Measurements from ENCODE around the gene PAIP1. TPM values are rescaled to one million over a fixed set of nuclear protein-coding genes. Genes with fewer than 3 reads are reported as not detected.

Gene PAIP1
- total RNA-seq, 2 experiments from 2014 or later: 44.2 to 69.2 TPM

GRCh38 chr5:43604699-43605098 is 47.8 kb upstream of the PAIP1 start:
- Histone ChIP-seq H2AFZ (ENCODE audit: low read length) (no peak overlapping the region), H3K4me2 (ENCODE audit: low read length) (peak overlapping the region; percentile 95), H3K4me1 (ENCODE audit: insufficient read depth, low read length, poor library complexity, severe bottlenecking) (peaks cover 24% of the 10 kb centered on the region), H3K79me2 (ENCODE audit: insufficient read depth, low read depth, low read length) (peaks cover 42% of the 10 kb centered on the region; the same call in 1 of the 2 replicates), H3K9me3 (ENCODE audit: low read length) (no peaks in the 10 kb centered on the region), H3K27ac (ENCODE audit: low read depth, low read length, poor library complexity, severe bottlenecking) (no peak overlapping the region), H3K9me2 (ENCODE audit: insufficient read depth, low read length) (no peaks in the 10 kb centered on the region), H4K20me1 (ENCODE audit: insufficient read depth, low read length) (no peaks in the 10 kb centered on the region), H3K4me3 (ENCODE audit: low read depth, low read length, poor library complexity, severe bottlenecking) (peak overlapping the region; percentile 86), H3K36me3 (ENCODE audit: insufficient read depth, low read length) (peaks cover 28% of the 10 kb centered on the region)
- intact Hi-C loops (cut with micrococcal nuclease; ENCODE audit: unreplicated experiment): loop anchor here (5.0 kb wide), 2 partner anchors 302 to 597 kb away; no protein-coding TSS in a partner anchor
- CTCF ChIA-PET (ENCODE audit: unreplicated experiment): no interaction called here
- BruUV-seq (replicated peaks): no TSS peak
- POLR2A ChIA-PET: interaction anchor here (0.7 kb wide), 2 partner anchors 23 to 53 kb away, joined by 3 to 4 read pairs; no protein-coding TSS in a partner anchor
- TF ChIP-seq CTCF (conservative IDR thresholded peaks at IDR 0.05; ENCODE audit: low read length) (no peak), EZH2phosphoT487 (IDR thresholded peaks at IDR 0.05; ENCODE audit: borderline replicate concordance, low read depth, low read length) (no peak)
- no peak for DNase-seq (ENCODE audit: low spot score)

GRCh38 chr5:43603344-43604217 is 46.7 kb upstream of the PAIP1 start:
- intact Hi-C loops (cut with micrococcal nuclease; ENCODE audit: unreplicated experiment): loop anchor here (1.0 to 5.0 kb wide), 4 partner anchors 47 to 596 kb away; no protein-coding TSS in a partner anchor

More at GRCh38 chr5:43603344-43604217, 46.7 kb upstream of the PAIP1 start:
- H3K36me3 ChIP-seq (ENCODE audit: insufficient read depth, low read length): peaks cover 24% of the 10 kb centered on the region
- DNase-seq (ENCODE audit: low spot score): peak; percentile 48
- peak overlapping the region; percentile 86 for H3K4me3 ChIP-seq (ENCODE audit: low read depth, low read length, poor library complexity, severe bottlenecking)
- CTCF ChIA-PET (ENCODE audit: unreplicated experiment): no interaction called here
- H3K4me1 ChIP-seq (ENCODE audit: insufficient read depth, low read length, poor library complexity, severe bottlenecking): peaks cover 24% of the 10 kb centered on the region
- no TSS peak for BruUV-seq (replicated peaks)
- peak overlapping the region; percentile 60 for H3K27ac ChIP-seq (ENCODE audit: low read depth, low read length, poor library complexity, severe bottlenecking)
- no peaks in the 10 kb centered on the region for H4K20me1 ChIP-seq (ENCODE audit: insufficient read depth, low read length)
- peaks cover 44% of the 10 kb centered on the region; the same call in 1 of the 2 replicates for H3K79me2 ChIP-seq (ENCODE audit: insufficient read depth, low read depth, low read length)
- no peak for TF ChIP-seq EZH2phosphoT487 (IDR thresholded peaks at IDR 0.05; ENCODE audit: borderline replicate concordance, low read depth, low read length)
- no peak for TF ChIP-seq CTCF (conservative IDR thresholded peaks at IDR 0.05; ENCODE audit: low read length)
- peak overlapping the region; percentile 98; the same call in 1 of the 2 replicates for H2AFZ ChIP-seq (ENCODE audit: low read length)
- peak overlapping the region; percentile 95 for H3K4me2 ChIP-seq (ENCODE audit: low read length)
- POLR2A ChIA-PET: interaction anchor here (0.6 to 2.5 kb wide), 14 partner anchors 13 to 1206 kb away, joined by 3 to 15 read pairs (median 4); partner anchors contain the start of genes C5orf34, HMGCS1, TMEM267 and ZNF131
- no peaks in the 10 kb centered on the region for H3K9me2 ChIP-seq (ENCODE audit: insufficient read depth, low read length)
- no peaks in the 10 kb centered on the region for H3K9me3 ChIP-seq (ENCODE audit: low read length)

All from OCI-LY7 (cell line).